Amniotic stem cell (primary cell): ENCODE results near the gene SCAANT1.

Source experiments
- DNase-seq: peaks from one replicate; lab custom pipeline; 2025; lab: John Stamatoyannopoulos, UW

SCAANT1 gene

GRCh38 chr3:63900459-63900858 lies 11.7 kb downstream of the SCAANT1 start:
- DNase-seq: no peak

GRCh38 chr3:63900010-63900409 lies 12.2 kb downstream of the SCAANT1 start:
- DNase-seq: no peak

- no peak for DNase-seq
Measured at GRCh38 chr3:63896332-63897030, 15.7 kb downstream of the SCAANT1 start.

GRCh38 chr3:63895422-63896189 lies 16.6 kb downstream of the SCAANT1 start:
- DNase-seq: no peak

- no peak for DNase-seq
Measured at GRCh38 chr3:63892773-63893352, 19.3 kb downstream of the SCAANT1 start.

GRCh38 chr3:63891518-63891917 lies 20.7 kb downstream of the SCAANT1 start:
- no peak for DNase-seq

- no peak for DNase-seq
Measured at GRCh38 chr3:63886858-63887257, 25.3 kb downstream of the SCAANT1 start.

- no peak for DNase-seq
Measured at GRCh38 chr3:63880653-63881052, 31.5 kb downstream of the SCAANT1 start.

GRCh38 chr3:63878394-63879060 lies 33.7 kb downstream of the SCAANT1 start:
- no peak for DNase-seq

GRCh38 chr3:63877737-63878393 lies 34.3 kb downstream of the SCAANT1 start:
- no peak for DNase-seq

- no peak for DNase-seq
Measured at GRCh38 chr3:63876260-63876659, 35.9 kb downstream of the SCAANT1 start.

GRCh38 chr3:63875510-63875909 lies 36.7 kb downstream of the SCAANT1 start:
- DNase-seq: no peak

- no peak for DNase-seq
Measured at GRCh38 chr3:63874769-63875168, 37.4 kb downstream of the SCAANT1 start.

GRCh38 chr3:63872135-63872924 lies 39.9 kb downstream of the SCAANT1 start:
- no peak for DNase-seq

GRCh38 chr3:63870615-63871005 lies 41.6 kb downstream of the SCAANT1 start:
- DNase-seq: no peak

GRCh38 chr3:63869940-63870614 lies 42.1 kb downstream of the SCAANT1 start:
- DNase-seq: no peak

GRCh38 chr3:63867225-63867624 lies 45.0 kb downstream of the SCAANT1 start:
- DNase-seq: no peak

- no peak for DNase-seq
Measured at GRCh38 chr3:63864965-63865327, 47.2 kb downstream of the SCAANT1 start.

GRCh38 chr3:63864008-63864964 lies 47.9 kb downstream of the SCAANT1 start:
- no peak for DNase-seq
